Measurements from ENCODE around the gene CD48.

DNA sequence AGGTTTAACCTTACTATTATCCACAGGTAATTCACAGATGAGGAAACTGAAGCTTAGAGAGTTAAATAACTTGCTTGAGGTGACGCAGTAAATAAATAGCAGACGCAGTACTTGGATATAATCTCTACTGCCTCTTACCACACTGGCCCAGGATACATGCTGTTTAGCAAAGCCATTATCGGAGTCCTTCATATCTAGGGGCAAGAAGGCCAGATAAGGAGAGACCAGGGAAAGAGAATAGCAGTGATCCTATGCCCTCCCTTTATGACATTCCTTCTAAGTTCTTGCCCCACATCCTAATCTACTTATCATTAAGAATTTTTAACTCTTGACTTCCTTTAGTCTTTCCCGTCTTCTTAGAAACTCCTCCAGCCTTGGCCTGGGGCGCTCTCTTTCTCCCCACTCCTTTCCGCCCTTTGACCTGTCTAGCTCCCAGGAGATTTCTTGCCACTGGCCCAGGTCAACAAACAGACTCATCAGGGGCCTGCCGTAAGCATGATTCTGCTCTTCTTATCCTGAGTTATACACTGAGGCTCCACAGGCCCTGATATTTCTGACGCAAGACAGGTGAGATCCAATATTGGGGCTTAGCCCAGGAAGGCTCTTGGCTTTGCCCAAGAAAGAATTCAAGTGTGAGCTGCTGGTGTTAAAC lies 53.3 kb downstream of the CD48 start:
- TF ChIP-seq, protein P1, sequence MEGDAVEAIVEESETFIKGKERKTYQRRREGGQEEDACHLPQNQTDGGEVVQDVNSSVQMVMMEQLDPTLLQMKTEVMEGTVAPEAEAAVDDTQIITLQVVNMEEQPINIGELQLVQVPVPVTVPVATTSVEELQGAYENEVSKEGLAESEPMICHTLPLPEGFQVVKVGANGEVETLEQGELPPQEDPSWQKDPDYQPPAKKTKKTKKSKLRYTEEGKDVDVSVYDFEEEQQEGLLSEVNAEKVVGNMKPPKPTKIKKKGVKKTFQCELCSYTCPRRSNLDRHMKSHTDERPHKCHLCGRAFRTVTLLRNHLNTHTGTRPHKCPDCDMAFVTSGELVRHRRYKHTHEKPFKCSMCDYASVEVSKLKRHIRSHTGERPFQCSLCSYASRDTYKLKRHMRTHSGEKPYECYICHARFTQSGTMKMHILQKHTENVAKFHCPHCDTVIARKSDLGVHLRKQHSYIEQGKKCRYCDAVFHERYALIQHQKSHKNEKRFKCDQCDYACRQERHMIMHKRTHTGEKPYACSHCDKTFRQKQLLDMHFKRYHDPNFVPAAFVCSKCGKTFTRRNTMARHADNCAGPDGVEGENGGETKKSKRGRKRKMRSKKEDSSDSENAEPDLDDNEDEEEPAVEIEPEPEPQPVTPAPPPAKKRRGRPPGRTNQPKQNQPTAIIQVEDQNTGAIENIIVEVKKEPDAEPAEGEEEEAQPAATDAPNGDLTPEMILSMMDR (IDR thresholded peaks at IDR 0.05): no peak
- TF ChIP-seq POLR2A (IDR thresholded peaks at IDR 0.05): no peak
